Endothelial cell of umbilical vein (primary cell): ENCODE data around the gene HOXA9. TPM values are rescaled to one million over a fixed set of nuclear protein-coding genes. Genes with fewer than 3 reads are reported as not detected.

Source experiments
- BruUV-seq: library from RNA; stranded (reverse); fragments of 400-500 nt; replicated peaks from 2 replicates; lab custom pipeline; 2021; lab: Mats Ljungman, UMichigan
- CTCF ChIA-PET: fragments of 300-600, 350-600 bp; sonication (Branson Sonifier 250); formaldehyde crosslinking; loops from one replicate; lab custom pipeline; 2021; ENCODE audit warnings: antibody characterized with exemption, inconsistent platforms; lab: Charles Lee
- POLR2A ChIA-PET: fragments of 300-600, 350-600 bp; sonication (Branson Sonifier 250); formaldehyde crosslinking; loops from one replicate; lab custom pipeline; 2021; ENCODE audit warnings: antibody characterized with exemption, inconsistent platforms; lab: Charles Lee
- DNase-seq: peaks from one replicate; pipeline ENCODE4 v3.0.0-alpha.2; 2011; ENCODE audit warnings: low read depth, low spot score
- FAIRE-seq: peaks from 2 replicates; lab custom pipeline; 2011; peaks lifted over from hg19 to GRCh38; lab: Jason Lieb, UNC
- H2AFZ ChIP-seq: 2 replicates; pipeline ENCODE4 v1.6.0; 2012; ENCODE audit warnings: low read depth, low read length, control low read depth, inconsistent platforms
- H3K27ac ChIP-seq: 2 replicates; pipeline ENCODE4 v1.5.1; 2011; ENCODE audit warnings: low read depth, mild to moderate bottlenecking, control low read depth, low read length, moderate library complexity; ENCODE audit not compliant: insufficient read depth
- H3K27me3 ChIP-seq, 2 experiments: 2 replicates each; pipeline versions ENCODE4 v1.6.0 to v1.6.1; 2011; ENCODE audit warnings: low read length in 2 of 2, mixed read lengths in 1 of 2; ENCODE audit not compliant: control insufficient read depth in 2 of 2, insufficient read depth in 2 of 2
- H3K36me3 ChIP-seq, 2 experiments: 2 replicates in 1 of 2; 3 replicates in 1 of 2; pipeline ENCODE4 v1.5.1; 2011; ENCODE audit warnings: low read length in 2 of 2, mild to moderate bottlenecking in 1 of 2, moderate library complexity in 1 of 2; ENCODE audit not compliant: control insufficient read depth in 2 of 2, insufficient read depth in 2 of 2; ENCODE audit errors: extremely low read depth in 1 of 2
- H3K4me1 ChIP-seq: 3 replicates; pipeline ENCODE4 v1.5.1; 2011; ENCODE audit warnings: mild to moderate bottlenecking, low read length; ENCODE audit not compliant: control insufficient read depth, insufficient read depth; ENCODE audit errors: extremely low read depth
- H3K4me2 ChIP-seq: 2 replicates; pipeline ENCODE4 v1.6.1; 2011; ENCODE audit warnings: low read length, control low read depth, mixed read lengths; ENCODE audit not compliant: insufficient read depth
- H3K4me3 ChIP-seq, 3 experiments: fragments of 200-600 bp in 1 of 3; sonication (generic), shearing (Covaris generic) in 1 of 3; replicated peaks in 1 of 3; 2 replicates each; pipeline ENCODE4 v1.5.1; 2011 to 2016; ENCODE audit warnings: control low read depth in 3 of 3, low read length in 3 of 3, mild to moderate bottlenecking in 2 of 3, inconsistent platforms in 1 of 3, low read depth in 1 of 3, moderate library complexity in 1 of 3; ENCODE audit not compliant: insufficient read depth in 1 of 3
- H3K79me2 ChIP-seq: 2 replicates; pipeline ENCODE4 v1.6.0; 2012; ENCODE audit warnings: low read length, inconsistent platforms; ENCODE audit not compliant: control insufficient read depth, insufficient read depth
- H3K9ac ChIP-seq: replicated peaks from 2 replicates; pipeline ENCODE3; 2011; ENCODE audit warnings: low read length, control low read depth; ENCODE audit not compliant: insufficient read depth; ENCODE audit errors: extremely low read depth
- H3K9me1 ChIP-seq: replicated peaks from 3 replicates; pipeline ENCODE4 v1.6.0; 2011; ENCODE audit warnings: mild to moderate bottlenecking, low read length; ENCODE audit not compliant: control insufficient read depth, insufficient read depth; ENCODE audit errors: extremely low read depth
- H3K9me3 ChIP-seq: replicated peaks from 2 replicates; pipeline ENCODE4 v1.5.1; 2012; ENCODE audit warnings: low read length, inconsistent platforms; ENCODE audit not compliant: control insufficient read depth, insufficient read depth
- H4K20me1 ChIP-seq: replicated peaks from 2 replicates; pipeline ENCODE3; 2011; ENCODE audit warnings: mild to moderate bottlenecking, low read length; ENCODE audit not compliant: control insufficient read depth, insufficient read depth; ENCODE audit errors: extremely low read depth
- CTCF ChIP-seq, 2 donors: IDR thresholded peaks; 1 replicate in 1 of 2; 2 replicates in 1 of 2; pipeline ENCODE4 v1.5.1; 2011; ENCODE audit warnings: low read length in 2 of 2, mild to moderate bottlenecking in 2 of 2, moderate library complexity in 2 of 2, control low read depth in 1 of 2, inconsistent platforms in 1 of 2, low read depth in 1 of 2; ENCODE audit not compliant: insufficient read depth in 1 of 2; ENCODE audit errors: extremely low read depth in 1 of 2
- EZH2 ChIP-seq: IDR thresholded peaks from 2 replicates; pipeline ENCODE4 v1.6.1; 2012; ENCODE audit warnings: borderline replicate concordance, low read depth, mild to moderate bottlenecking, moderate library complexity, low read length, inconsistent platforms; ENCODE audit not compliant: severe bottlenecking
- FOS ChIP-seq: IDR thresholded peaks from 2 replicates; pipeline ENCODE4 v1.6.1; 2011; ENCODE audit warnings: mild to moderate bottlenecking, low read length, moderate library complexity, borderline replicate concordance; ENCODE audit not compliant: insufficient read depth
- GATA2 ChIP-seq: IDR thresholded peaks from 2 replicates; pipeline ENCODE4 v1.7.0; 2011; ENCODE audit warnings: low read depth, mild to moderate bottlenecking, moderate library complexity, mixed read lengths, low read length; ENCODE audit not compliant: insufficient read length, insufficient read depth
- JUN ChIP-seq: IDR thresholded peaks from 2 replicates; pipeline ENCODE4 v1.6.1; 2011; ENCODE audit warnings: borderline replicate concordance, low read depth; ENCODE audit not compliant: insufficient read length, insufficient read depth
- MAX ChIP-seq: IDR thresholded peaks from 2 replicates; pipeline ENCODE4 v1.6.1; 2011; ENCODE audit not compliant: insufficient read depth, insufficient read length
- MYC ChIP-seq: IDR thresholded peaks from one replicate; pipeline ENCODE4 v1.6.1; 2011; ENCODE audit warnings: mild to moderate bottlenecking, low read depth, low read length
- POLR2A ChIP-seq: IDR thresholded peaks from 2 replicates; pipeline ENCODE4 v1.6.1; 2012; ENCODE audit warnings: low read depth, mild to moderate bottlenecking, control low read depth, low read length
- POLR2AphosphoS5 ChIP-seq: IDR thresholded peaks from 2 replicates; pipeline ENCODE4 v1.6.1; 2012; ENCODE audit warnings: low read depth, mild to moderate bottlenecking, control low read depth, low read length, moderate library complexity; ENCODE audit not compliant: insufficient read depth
- dilution Hi-C: fragments of 300-500 bp; cut with MboI; formaldehyde crosslinking; loops from one replicate; pipeline ENCODE4 v1.15.0; 2019; ENCODE audit warnings: low sequenced_read_pairs; ENCODE audit not compliant: extremely low pct_ligation_motif_present
- intact Hi-C: fragments of 100-400 bp; cut with micrococcal nuclease; formaldehyde crosslinking; loops from one replicate; pipeline ENCODE4 v1.10.0; 2022
- polyA plus RNA-seq, 4 experiments: library from polyadenylated mRNA; depleted of rRNA in 3 of 4; stranded (reverse) in 3 of 4; unstranded in 1 of 4; fragments of >200 nt; gene quantifications; 2 replicates each; pipeline versions ENCODE4 v1.2.1 to v1.2.3, GENCODE V29; 2011 to 2012; ENCODE audit warnings: missing spikeins in 1 of 4
- total RNA-seq: library from RNA; stranded (reverse); gene quantifications from 2 replicates; pipeline ENCODE4 v1.2.3, GENCODE V29; 2021

Gene HOXA9
- total and polyA plus RNA-seq, 2 donors (not counting 3 experiments of a cell fraction or from before 2014, with no cell fraction given): 47.2 to 61.6 TPM

GRCh38 chr7:27191161-27191731 is 25.9 kb upstream of the HOXA9 start:
- Histone ChIP-seq H3K4me1 (peaks cover 35% of the 10 kb centered on the region), H3K79me2 (peaks cover 16% of the 10 kb centered on the region), H3K4me2 (no peak overlapping the region), H2AFZ (no peak overlapping the region), H3K9me1 (no peaks in the 10 kb centered on the region), H3K27me3 (peaks cover 20 to 33% of the 10 kb centered on the region in 2 experiments), H4K20me1 (no peaks in the 10 kb centered on the region), H3K9ac (no peak overlapping the region), H3K9me3 (no peaks in the 10 kb centered on the region), H3K27ac (no peak overlapping the region), H3K4me3 (no peak overlapping the region), H3K36me3 (no peaks in the 10 kb centered on the region)
- DNase-seq (no peak), FAIRE-seq (no peak)
- ChIA-PET CTCF (interaction anchor here (0.9 to 5.0 kb wide), 3 partner anchors 8 to 902 kb away, joined by 3 to 42 read pairs (median 7); partner anchors contain the start of gene HOXA13), POLR2A (no interaction called here)
- intact Hi-C loops (no loop called here), dilution Hi-C loops (no loop called here)
- no TSS peak for BruUV-seq
- no peak for TF ChIP-seq EZH2
- no peak for TF ChIP-seq FOS
- no peak for TF ChIP-seq MYC
- no peak for TF ChIP-seq GATA2
- TF ChIP-seq MAX: no peak
- no peak for TF ChIP-seq JUN
- no peak for TF ChIP-seq POLR2AphosphoS5
- TF ChIP-seq POLR2A: no peak
- no peak for TF ChIP-seq CTCF (IDR thresholded peaks at IDR 0.05; ENCODE audit: extremely low read depth in 1 of 2, insufficient read depth in 1 of 2, low read depth in 1 of 2, low read length in 2 of 2)
